HCT116 (cell line): ENCODE results near the gene TYK2. TPM values are rescaled to one million over a fixed set of nuclear protein-coding genes. Genes with fewer than 3 reads are reported as not detected.

Experiments used
- ATAC-seq: fragments of 200-7000 bp; cut with Tn5 transposase; 2 replicates; pipeline ENCODE4 v1.9.1; 2020; ENCODE audit warnings: mild to moderate bottlenecking, moderate library complexity
- BruUV-seq: library from RNA; stranded (reverse); fragments of 400-500 nt; replicated peaks from 2 replicates; lab custom pipeline; 2021; lab: Mats Ljungman, UMichigan
- CTCF ChIA-PET: fragments of 300-600 bp; sonication (Branson Sonifier 250); formaldehyde crosslinking; loops from one replicate; lab custom pipeline; 2021; ENCODE audit warnings: antibody characterized with exemption; lab: Charles Lee
- POLR2A ChIA-PET: fragments of 300-600, 350-600 bp; sonication (Branson Sonifier 250); formaldehyde crosslinking; loops from one replicate; lab custom pipeline; 2021; ENCODE audit warnings: antibody characterized with exemption; lab: Charles Lee
- RAD21 ChIA-PET, 2 experiments: fragments of 300-600 bp; sonication (Branson Sonifier 250); formaldehyde crosslinking; loops; one replicate each; lab custom pipeline; 2023; ENCODE audit warnings: low total read pairs in 2 of 2; ENCODE audit not compliant: uncharacterized antibody in 2 of 2, unreplicated experiment in 2 of 2, low non-redundant PET in 1 of 2; lab: Charles Lee
- DNase-seq: peaks from one replicate; pipeline ENCODE4 v3.0.0-alpha.2; 2010; ENCODE audit warnings: low read depth, low spot score
- H2AFZ ChIP-seq: fragments of 200-600 bp; shearing (Covaris generic), sonication (generic); 2 replicates; pipeline ENCODE4 v1.6.1; 2017; ENCODE audit warnings: low read depth, mixed run types, mixed read lengths, antibody characterized with exemption, low read length; ENCODE audit not compliant: poor library complexity, severe bottlenecking
- H3K27ac ChIP-seq: 2 replicates; pipeline ENCODE4 v1.5.1; 2012; ENCODE audit warnings: low read depth, low read length
- H3K27me3 ChIP-seq: fragments of 200-600 bp; sonication (generic); 2 replicates; pipeline ENCODE4 v1.6.1; 2016; ENCODE audit warnings: mixed run types, low read length, mixed read lengths; ENCODE audit not compliant: insufficient read depth
- H3K36me3 ChIP-seq, 2 experiments: fragments of 200-500 bp in 1 of 2; fragments of 200-600 bp in 1 of 2; sonication (Bioruptor generic) in 1 of 2; sonication (generic) in 1 of 2; 2 replicates each; pipeline versions ENCODE4 v1.5.1 to v1.6.1; 2014 to 2016; ENCODE audit warnings: low read length in 2 of 2, inconsistent platforms in 1 of 2, mixed read lengths in 1 of 2, mixed run types in 1 of 2; ENCODE audit not compliant: insufficient read depth in 2 of 2, control insufficient read depth in 1 of 2
- H3K4me1 ChIP-seq, 2 experiments: fragments of 200-600 bp in 1 of 2; sonication (generic) in 1 of 2; 2 replicates each; pipeline versions ENCODE4 v1.5.1 to v1.6.1; 2012 to 2017; ENCODE audit warnings: low read length in 2 of 2, inconsistent platforms in 1 of 2, mild to moderate bottlenecking in 1 of 2, mixed read lengths in 1 of 2, mixed run types in 1 of 2, moderate library complexity in 1 of 2; ENCODE audit not compliant: insufficient read depth in 2 of 2, control insufficient read depth in 1 of 2
- H3K4me2 ChIP-seq: fragments of 200-600 bp; sonication (generic); 2 replicates; pipeline ENCODE4 v1.6.1; 2017; ENCODE audit warnings: mixed run types, low read length, mixed read lengths
- H3K4me3 ChIP-seq, 2 experiments: fragments of 200-600 bp in 1 of 2; sonication (generic) in 1 of 2; replicated peaks in 1 of 2; 2 replicates each; pipeline ENCODE4 v1.5.1; 2011 to 2016; ENCODE audit warnings: low read length in 2 of 2, control low read depth in 1 of 2, low read depth in 1 of 2, mild to moderate bottlenecking in 1 of 2, mixed read lengths in 1 of 2, mixed run types in 1 of 2
- H3K79me2 ChIP-seq: fragments of 200-600 bp; sonication (generic); 2 replicates; pipeline ENCODE4 v1.6.1; 2017; ENCODE audit warnings: mild to moderate bottlenecking, mixed run types, low read length, moderate library complexity, mixed read lengths; ENCODE audit not compliant: insufficient read depth
- H3K9ac ChIP-seq: fragments of 200-600 bp; sonication (generic); 2 replicates; pipeline ENCODE4 v1.6.1; 2016; ENCODE audit warnings: low read length, mixed read lengths
- H3K9me2 ChIP-seq: fragments of 200-600 bp; sonication (generic), shearing (Covaris generic); 2 replicates; pipeline ENCODE4 v1.6.1; 2017; ENCODE audit warnings: mixed run types, mild to moderate bottlenecking, moderate library complexity; ENCODE audit not compliant: insufficient read depth
- H3K9me3 ChIP-seq, 2 experiments: fragments of 200-500 bp in 1 of 2; fragments of 200-600 bp in 1 of 2; sonication (Bioruptor generic) in 1 of 2; sonication (generic) in 1 of 2; 2 replicates each; pipeline ENCODE4 v1.6.1; 2014 to 2017; ENCODE audit warnings: low read length in 2 of 2, mixed read lengths in 2 of 2, inconsistent platforms in 1 of 2, low read depth in 1 of 2, mild to moderate bottlenecking in 1 of 2, mixed run types in 1 of 2, moderate library complexity in 1 of 2; ENCODE audit not compliant: control insufficient read depth in 1 of 2, insufficient read depth in 1 of 2
- H4K20me1 ChIP-seq: fragments of 200-600 bp; sonication (generic), shearing (Covaris generic); 2 replicates; pipeline ENCODE4 v1.6.1; 2017; ENCODE audit warnings: mixed run types, mild to moderate bottlenecking, moderate library complexity; ENCODE audit not compliant: insufficient read depth
- CEBPB ChIP-seq: IDR thresholded peaks from 2 replicates; pipeline ENCODE4 v1.6.1; 2012; ENCODE audit warnings: low read depth
- ELF1 ChIP-seq: IDR thresholded peaks from 2 replicates; pipeline ENCODE4 v1.6.1; 2012; ENCODE audit warnings: low read depth, borderline replicate concordance
- EZH2phosphoT487 ChIP-seq: fragments of 200-600 bp; IDR thresholded peaks from 2 replicates; pipeline ENCODE4 v1.6.1; 2018; ENCODE audit warnings: antibody characterized with exemption, borderline replicate concordance
- FOSL1 ChIP-seq: IDR thresholded peaks from 2 replicates; pipeline ENCODE4 v1.6.1; 2012; ENCODE audit warnings: low read depth
- JUND ChIP-seq: IDR thresholded peaks from 2 replicates; pipeline ENCODE4 v1.6.1; 2012
- POLR2A ChIP-seq: IDR thresholded peaks from 2 replicates; pipeline ENCODE4 v1.7.0; 2011; ENCODE audit warnings: borderline replicate concordance; ENCODE audit not compliant: insufficient read depth, insufficient read length; ENCODE audit errors: extremely low read depth
- SIN3A ChIP-seq: IDR thresholded peaks from 2 replicates; pipeline ENCODE4 v1.6.1; 2012; ENCODE audit warnings: low read depth
- SP1 ChIP-seq: IDR thresholded peaks from 2 replicates; pipeline ENCODE4 v1.6.1; 2012; ENCODE audit warnings: low read depth
- YY1 ChIP-seq: IDR thresholded peaks from 2 replicates; pipeline ENCODE4 v1.6.1; 2011; ENCODE audit warnings: low read length, low read depth, moderate library complexity, mild to moderate bottlenecking; ENCODE audit not compliant: insufficient replicate concordance; ENCODE audit errors: extremely low read depth
- intact Hi-C: fragments of 100-400 bp; cut with micrococcal nuclease; formaldehyde crosslinking; loops from 2 replicates; pipeline ENCODE4 v1.10.0; 2022
- total RNA-seq: library from RNA; stranded (reverse); gene quantifications from one replicate; pipeline ENCODE4 v1.2.1, GENCODE V29; 2021; ENCODE audit not compliant: unreplicated experiment
- TF ChIP-seq, protein P1 (sequence below): IDR thresholded peaks from 2 replicates; pipeline ENCODE4 v1.6.1; 2012
- TF ChIP-seq, protein P2 (sequence below), 3 experiments: fragments of 200-600 bp in 1 of 3; sonication (generic) in 1 of 3; IDR thresholded peaks in 2 of 3; conservative IDR thresholded peaks in 1 of 3; 2 replicates each; pipeline ENCODE4 v1.5.1; 2012 to 2017; ENCODE audit warnings: low read depth in 2 of 3, low read length in 2 of 3, antibody characterized with exemption in 1 of 3, borderline replicate concordance in 1 of 3, control low read depth in 1 of 3, mild to moderate bottlenecking in 1 of 3, mixed read lengths in 1 of 3, mixed run types in 1 of 3, moderate library complexity in 1 of 3; ENCODE audit not compliant: insufficient read depth in 1 of 3
- TF ChIP-seq, protein P3 (sequence below): IDR thresholded peaks from 2 replicates; pipeline ENCODE4 v1.6.1; 2012; ENCODE audit warnings: low read depth
- TF ChIP-seq, protein P4 (sequence below): IDR thresholded peaks from 2 replicates; pipeline ENCODE4 v1.6.1; 2012

TYK2 gene
- total RNA-seq, 1 experiment from 2014 or later = 110 TPM

DNA sequence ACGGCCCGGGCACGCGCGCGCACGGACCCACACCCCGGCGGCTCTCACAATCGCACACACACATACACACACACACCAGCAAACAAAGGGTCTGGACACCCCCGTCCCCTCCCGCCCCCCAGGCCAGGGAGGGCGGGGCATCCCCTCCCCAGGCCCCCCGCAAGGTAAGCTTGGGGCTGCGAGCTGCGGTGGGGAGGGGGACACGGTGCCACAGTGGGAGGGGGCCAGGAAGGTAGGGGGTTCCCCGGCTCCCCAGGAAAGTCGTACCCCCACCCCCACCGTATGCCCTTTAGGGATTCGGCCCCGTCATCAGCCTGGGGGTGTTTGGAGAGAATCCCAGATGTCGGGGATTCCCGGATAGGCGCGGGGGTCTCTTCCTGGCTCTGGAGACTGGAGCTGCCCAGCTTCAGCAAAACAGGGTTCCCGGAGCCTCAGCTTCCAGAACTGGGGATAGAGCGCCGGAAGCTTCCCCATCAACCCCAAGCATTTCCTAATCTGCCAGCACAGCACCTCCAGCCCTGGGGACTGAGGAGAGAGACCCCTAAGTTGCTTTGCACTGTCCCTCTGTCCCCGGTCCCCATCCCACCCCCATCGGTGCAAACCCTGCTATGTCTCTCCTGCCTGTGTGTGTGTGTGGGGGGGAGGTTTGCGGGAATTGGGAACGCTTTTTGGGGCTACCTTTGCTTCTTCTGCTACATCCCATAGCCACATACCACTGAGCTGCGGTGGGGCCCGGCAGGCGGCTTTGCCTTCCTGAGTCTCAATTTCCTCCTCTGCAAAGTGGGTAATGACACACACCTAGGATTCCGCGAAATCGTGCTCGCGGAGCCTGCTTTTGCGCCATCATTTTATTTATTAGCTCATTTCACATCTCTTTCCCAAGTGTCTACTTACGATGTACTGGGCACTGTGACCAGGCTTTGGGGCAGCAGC, 24.8 kb upstream of the TYK2 start:
- Histone ChIP-seq H3K4me3 (peak overlapping the region; percentile 94 to 100), H3K36me3 (peaks cover 2 to 11% of the 10 kb centered on the region in 2 experiments; a peak in 3 of 4 replicates), H3K9me3 (no peaks in the 10 kb centered on the region), H3K27me3 (no peaks in the 10 kb centered on the region), H3K27ac (no peak overlapping the region), H2AFZ (no peak overlapping the region), H3K4me1 (peaks cover 11 to 30% of the 10 kb centered on the region in 2 experiments), H3K4me2 (peak overlapping the region; percentile 99), H3K9ac (peak overlapping the region; percentile 97), H3K79me2 (peaks cover 32% of the 10 kb centered on the region), H4K20me1 (peaks cover 3% of the 10 kb centered on the region; the same call in 1 of the 2 replicates), H3K9me2 (no peaks in the 10 kb centered on the region)
- intact Hi-C loops = loop anchor here (1.0 to 5.0 kb wide), 3 partner anchors 72 to 294 kb away; partner anchors contain the start of genes CDKN2D and KRI1
- no peak for TF ChIP-seq FOSL1
- TF ChIP-seq, protein P1, sequence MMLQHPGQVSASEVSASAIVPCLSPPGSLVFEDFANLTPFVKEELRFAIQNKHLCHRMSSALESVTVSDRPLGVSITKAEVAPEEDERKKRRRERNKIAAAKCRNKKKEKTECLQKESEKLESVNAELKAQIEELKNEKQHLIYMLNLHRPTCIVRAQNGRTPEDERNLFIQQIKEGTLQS = no peak
- no peak for TF ChIP-seq SP1
- no peak for TF ChIP-seq YY1
- no peak for TF ChIP-seq SIN3A
- TF ChIP-seq ELF1 = no peak
- TF ChIP-seq, protein P2, sequence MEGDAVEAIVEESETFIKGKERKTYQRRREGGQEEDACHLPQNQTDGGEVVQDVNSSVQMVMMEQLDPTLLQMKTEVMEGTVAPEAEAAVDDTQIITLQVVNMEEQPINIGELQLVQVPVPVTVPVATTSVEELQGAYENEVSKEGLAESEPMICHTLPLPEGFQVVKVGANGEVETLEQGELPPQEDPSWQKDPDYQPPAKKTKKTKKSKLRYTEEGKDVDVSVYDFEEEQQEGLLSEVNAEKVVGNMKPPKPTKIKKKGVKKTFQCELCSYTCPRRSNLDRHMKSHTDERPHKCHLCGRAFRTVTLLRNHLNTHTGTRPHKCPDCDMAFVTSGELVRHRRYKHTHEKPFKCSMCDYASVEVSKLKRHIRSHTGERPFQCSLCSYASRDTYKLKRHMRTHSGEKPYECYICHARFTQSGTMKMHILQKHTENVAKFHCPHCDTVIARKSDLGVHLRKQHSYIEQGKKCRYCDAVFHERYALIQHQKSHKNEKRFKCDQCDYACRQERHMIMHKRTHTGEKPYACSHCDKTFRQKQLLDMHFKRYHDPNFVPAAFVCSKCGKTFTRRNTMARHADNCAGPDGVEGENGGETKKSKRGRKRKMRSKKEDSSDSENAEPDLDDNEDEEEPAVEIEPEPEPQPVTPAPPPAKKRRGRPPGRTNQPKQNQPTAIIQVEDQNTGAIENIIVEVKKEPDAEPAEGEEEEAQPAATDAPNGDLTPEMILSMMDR (IDR thresholded peaks at IDR 0.05 in 2 of 3, conservative IDR thresholded peaks at IDR 0.05 in 1 of 3; ENCODE audit: borderline replicate concordance in 1 of 3, insufficient read depth in 1 of 3, low read depth in 2 of 3, low read length in 2 of 3) = no peak
- no peak for TF ChIP-seq POLR2A
- TF ChIP-seq, protein P3, sequence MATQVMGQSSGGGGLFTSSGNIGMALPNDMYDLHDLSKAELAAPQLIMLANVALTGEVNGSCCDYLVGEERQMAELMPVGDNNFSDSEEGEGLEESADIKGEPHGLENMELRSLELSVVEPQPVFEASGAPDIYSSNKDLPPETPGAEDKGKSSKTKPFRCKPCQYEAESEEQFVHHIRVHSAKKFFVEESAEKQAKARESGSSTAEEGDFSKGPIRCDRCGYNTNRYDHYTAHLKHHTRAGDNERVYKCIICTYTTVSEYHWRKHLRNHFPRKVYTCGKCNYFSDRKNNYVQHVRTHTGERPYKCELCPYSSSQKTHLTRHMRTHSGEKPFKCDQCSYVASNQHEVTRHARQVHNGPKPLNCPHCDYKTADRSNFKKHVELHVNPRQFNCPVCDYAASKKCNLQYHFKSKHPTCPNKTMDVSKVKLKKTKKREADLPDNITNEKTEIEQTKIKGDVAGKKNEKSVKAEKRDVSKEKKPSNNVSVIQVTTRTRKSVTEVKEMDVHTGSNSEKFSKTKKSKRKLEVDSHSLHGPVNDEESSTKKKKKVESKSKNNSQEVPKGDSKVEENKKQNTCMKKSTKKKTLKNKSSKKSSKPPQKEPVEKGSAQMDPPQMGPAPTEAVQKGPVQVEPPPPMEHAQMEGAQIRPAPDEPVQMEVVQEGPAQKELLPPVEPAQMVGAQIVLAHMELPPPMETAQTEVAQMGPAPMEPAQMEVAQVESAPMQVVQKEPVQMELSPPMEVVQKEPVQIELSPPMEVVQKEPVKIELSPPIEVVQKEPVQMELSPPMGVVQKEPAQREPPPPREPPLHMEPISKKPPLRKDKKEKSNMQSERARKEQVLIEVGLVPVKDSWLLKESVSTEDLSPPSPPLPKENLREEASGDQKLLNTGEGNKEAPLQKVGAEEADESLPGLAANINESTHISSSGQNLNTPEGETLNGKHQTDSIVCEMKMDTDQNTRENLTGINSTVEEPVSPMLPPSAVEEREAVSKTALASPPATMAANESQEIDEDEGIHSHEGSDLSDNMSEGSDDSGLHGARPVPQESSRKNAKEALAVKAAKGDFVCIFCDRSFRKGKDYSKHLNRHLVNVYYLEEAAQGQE = no peak
- no peak for TF ChIP-seq EZH2phosphoT487
- TF ChIP-seq, protein P4, sequence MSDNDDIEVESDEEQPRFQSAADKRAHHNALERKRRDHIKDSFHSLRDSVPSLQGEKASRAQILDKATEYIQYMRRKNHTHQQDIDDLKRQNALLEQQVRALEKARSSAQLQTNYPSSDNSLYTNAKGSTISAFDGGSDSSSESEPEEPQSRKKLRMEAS = no peak
- TF ChIP-seq JUND = no peak
- no peak for TF ChIP-seq CEBPB
- DNase-seq (no peak), ATAC-seq (no peak; the same call in 1 of the 2 replicates)
- ChIA-PET CTCF (interaction anchor here (1.3 to 4.4 kb wide), 5 partner anchors 12 to 294 kb away, joined by 3 to 60 read pairs (median 5); partner anchors contain the start of gene ICAM5), RAD21 (interaction anchor here in 1 of 2 experiments (1.4 kb wide), 1 partner anchor 294 kb away, joined by 4 read pairs; no protein-coding TSS in a partner anchor), POLR2A (interaction anchor here (0.7 to 1.1 kb wide), 3 partner anchors 10 to 13 kb away, joined by 3 to 4 read pairs (median 4); no protein-coding TSS in a partner anchor)
- BruUV-seq = no TSS peak
